Panc1 (cell line): ENCODE data around the gene TWIST2.

Experiments used
- POLR2AphosphoS5 ChIP-seq: IDR thresholded peaks from 2 replicates; pipeline ENCODE4 v1.6.1; 2012; ENCODE audit warnings: mild to moderate bottlenecking, low read depth, low read length, moderate library complexity
- REST ChIP-seq, 2 experiments: IDR thresholded peaks; 2 replicates each; pipeline ENCODE4 v1.6.1; 2011 to 2012; ENCODE audit warnings: low read depth in 2 of 2, control low read depth in 1 of 2, low read length in 1 of 2, mild to moderate bottlenecking in 1 of 2, moderate library complexity in 1 of 2; ENCODE audit not compliant: insufficient read depth in 1 of 2
- SIN3A ChIP-seq: IDR thresholded peaks from 2 replicates; pipeline ENCODE4 v1.6.1; 2012; ENCODE audit warnings: low read depth, mild to moderate bottlenecking, low read length, moderate library complexity, borderline replicate concordance; ENCODE audit not compliant: insufficient read depth
- TCF7L2 ChIP-seq: IDR thresholded peaks from 2 replicates; pipeline ENCODE4 v1.6.1; 2011; ENCODE audit warnings: mild to moderate bottlenecking, low read depth, low read length, inconsistent platforms
- TF ChIP-seq, protein P1 (sequence below): fragments of 450-650 bp; IDR thresholded peaks from 2 replicates; pipeline ENCODE4 v1.5.1; 2017; ENCODE audit warnings: mild to moderate bottlenecking

DNA sequence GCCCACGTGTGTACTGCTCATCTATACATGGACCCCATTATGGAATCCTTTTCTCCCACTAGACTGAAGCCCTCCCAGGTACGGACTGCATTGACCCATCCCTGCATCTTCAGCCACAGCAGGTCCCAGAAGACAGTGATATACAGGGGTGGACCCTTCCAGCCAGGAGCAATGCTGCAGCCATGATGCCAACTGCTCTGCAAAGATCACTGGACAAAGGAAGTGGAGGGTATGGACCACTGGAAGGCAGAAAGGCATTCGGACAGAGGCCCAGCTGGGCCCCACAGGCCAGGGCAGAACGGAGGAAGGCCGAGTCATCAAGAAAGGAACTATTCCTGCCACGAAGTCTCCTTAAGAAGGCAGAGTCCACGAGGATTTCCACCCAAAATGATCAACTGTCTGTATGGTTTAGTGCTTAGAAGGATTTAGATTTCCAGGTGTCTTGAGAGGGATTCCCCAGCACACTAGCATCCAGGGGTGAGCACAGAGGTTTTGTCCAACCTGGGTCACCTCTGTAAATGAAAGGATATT is 93.4 kb downstream of the TWIST2 start:
- TF ChIP-seq, protein P1, sequence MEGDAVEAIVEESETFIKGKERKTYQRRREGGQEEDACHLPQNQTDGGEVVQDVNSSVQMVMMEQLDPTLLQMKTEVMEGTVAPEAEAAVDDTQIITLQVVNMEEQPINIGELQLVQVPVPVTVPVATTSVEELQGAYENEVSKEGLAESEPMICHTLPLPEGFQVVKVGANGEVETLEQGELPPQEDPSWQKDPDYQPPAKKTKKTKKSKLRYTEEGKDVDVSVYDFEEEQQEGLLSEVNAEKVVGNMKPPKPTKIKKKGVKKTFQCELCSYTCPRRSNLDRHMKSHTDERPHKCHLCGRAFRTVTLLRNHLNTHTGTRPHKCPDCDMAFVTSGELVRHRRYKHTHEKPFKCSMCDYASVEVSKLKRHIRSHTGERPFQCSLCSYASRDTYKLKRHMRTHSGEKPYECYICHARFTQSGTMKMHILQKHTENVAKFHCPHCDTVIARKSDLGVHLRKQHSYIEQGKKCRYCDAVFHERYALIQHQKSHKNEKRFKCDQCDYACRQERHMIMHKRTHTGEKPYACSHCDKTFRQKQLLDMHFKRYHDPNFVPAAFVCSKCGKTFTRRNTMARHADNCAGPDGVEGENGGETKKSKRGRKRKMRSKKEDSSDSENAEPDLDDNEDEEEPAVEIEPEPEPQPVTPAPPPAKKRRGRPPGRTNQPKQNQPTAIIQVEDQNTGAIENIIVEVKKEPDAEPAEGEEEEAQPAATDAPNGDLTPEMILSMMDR = no peak
- TF ChIP-seq SIN3A (no peak), REST (IDR thresholded peaks at IDR 0.05; ENCODE audit: insufficient read depth in 1 of 2, low read depth in 2 of 2, low read length in 1 of 2) (no peak), POLR2AphosphoS5 (no peak), TCF7L2 (no peak)
